HG03196 (cell line): ENCODE results near the gene FAM156B.
"Not testable (repeated sequence)": the region's sequence is repeated elsewhere in the genome, so short reads cannot be mapped to it uniquely, and the experiment has no call there.

ENCODE experiments used
- ATAC-seq: cut with Tn5 transposase; IDR thresholded peaks from one replicate; pipeline ENCODE4 v1.9.1; 2021; ENCODE audit not compliant: unreplicated experiment

The FAM156B gene

GRCh38 chrX:52896855-52897709, at the start of gene FAM156B:
FAM156B (plus strand) TSS chrX:52897330; CDS start chrX:52907226, 9,896 bp downstream.
- ATAC-seq, result peak; percentile 79

- ATAC-seq, result no peak
Measured at GRCh38 chrX:52852110-52852860, 44.8 kb upstream of the FAM156B start.

- not testable (repeated sequence) for ATAC-seq
Measured at GRCh38 chrX:52856991-52857525, 40.1 kb upstream of the FAM156B start.

DNA sequence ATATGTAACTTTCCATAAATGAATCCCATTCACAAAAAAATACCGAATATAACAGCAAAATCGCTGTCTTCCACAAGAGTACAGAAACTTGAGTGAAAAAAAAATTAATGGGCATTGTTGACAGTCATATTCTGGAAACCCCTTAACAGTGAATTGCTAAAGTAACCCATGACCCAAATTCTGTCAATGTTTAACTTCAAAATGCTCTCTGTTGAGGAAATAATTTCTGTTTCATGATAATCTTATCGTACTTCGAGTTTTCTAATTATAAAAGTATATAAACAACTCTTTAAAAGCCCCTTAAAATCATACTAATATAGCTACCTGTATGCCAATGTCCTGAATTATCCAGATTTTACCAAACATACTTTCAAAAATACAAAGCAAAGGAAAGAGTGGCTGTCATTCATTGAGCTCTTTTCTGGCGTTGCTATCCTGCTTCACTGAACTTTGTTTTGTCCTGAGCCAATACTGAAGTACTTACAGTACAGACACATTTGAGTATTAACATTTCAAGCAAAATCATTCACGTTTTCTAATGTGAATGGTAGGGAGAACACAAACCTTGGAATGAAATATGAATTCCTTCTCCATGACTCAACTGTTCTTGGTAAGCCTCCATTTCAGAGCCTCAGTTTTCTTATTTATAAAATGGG, 31.7 kb upstream of the FAM156B start:
- ATAC-seq, result no peak

- ATAC-seq, result no peak
Measured at GRCh38 chrX:52867610-52868348, 29.4 kb upstream of the FAM156B start, which contains the start of gene XAGE3. XAGE3 (minus strand) TSS chrX:52868083; CDS start chrX:52867133, 950 bp downstream.

GRCh38 chrX:52870046-52870445, 27.1 kb upstream of the FAM156B start:
- ATAC-seq, result no peak

DNA sequence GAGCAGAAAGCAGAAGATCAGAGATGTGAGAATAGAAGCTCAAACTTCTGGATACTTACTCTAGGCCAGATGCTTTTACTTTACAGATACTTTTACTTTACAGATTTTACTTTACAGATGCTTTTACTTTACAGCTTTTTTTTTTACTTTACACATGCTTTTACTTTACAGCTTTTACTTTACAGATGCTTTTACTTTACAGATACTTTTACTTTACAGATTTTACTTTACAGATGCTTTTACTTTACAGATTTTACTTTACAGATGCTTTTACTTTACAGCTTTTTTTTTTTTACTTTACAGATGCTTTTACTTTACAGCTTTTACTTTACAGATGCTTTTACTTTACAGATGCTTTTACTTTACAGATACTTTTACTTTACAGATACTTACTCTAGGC, 23.3 kb upstream of the FAM156B start:
- ATAC-seq, result not testable (repeated sequence)

DNA sequence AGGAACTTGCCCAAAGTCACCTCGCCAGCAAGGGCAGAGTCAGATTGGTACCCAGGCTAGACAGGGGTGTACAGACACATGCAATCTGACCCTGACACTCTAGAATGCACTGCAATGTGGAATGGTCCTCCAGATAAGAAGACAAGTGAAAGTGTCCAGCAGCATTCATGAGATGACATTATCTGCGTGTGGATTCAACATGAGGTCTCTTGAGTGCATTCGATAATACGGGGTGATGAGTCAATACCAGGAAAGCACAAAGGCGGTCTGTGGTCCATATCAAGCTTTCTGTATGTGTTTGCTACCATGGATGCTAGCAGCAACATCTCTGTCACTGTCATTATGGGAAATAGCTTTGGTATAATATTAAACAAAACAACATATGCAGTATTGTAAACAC, 22.5 kb upstream of the FAM156B start:
- no peak for ATAC-seq

- not testable (repeated sequence) for ATAC-seq
Measured at GRCh38 chrX:52875436-52875835, 21.7 kb upstream of the FAM156B start.

DNA sequence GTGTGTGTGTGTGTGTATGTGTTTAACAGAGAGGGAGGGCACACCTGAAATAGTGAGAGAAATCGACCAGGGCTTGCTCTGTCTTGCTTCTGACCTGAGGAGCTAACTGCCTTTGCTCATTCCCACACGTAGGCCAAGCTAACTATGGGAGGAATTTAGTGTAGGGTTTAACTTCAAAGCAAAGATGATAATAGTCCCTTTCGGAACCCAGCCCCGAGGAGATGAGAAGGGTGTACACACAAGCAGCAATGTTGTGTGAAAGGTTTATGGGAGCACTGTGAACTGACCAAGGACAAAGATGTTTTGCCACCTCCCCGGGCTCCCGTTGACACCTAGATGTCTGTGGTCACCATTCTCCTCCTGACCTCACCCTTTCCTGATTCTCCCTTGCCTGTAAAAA, 20.7 kb upstream of the FAM156B start:
- ATAC-seq, result not testable (repeated sequence)

DNA sequence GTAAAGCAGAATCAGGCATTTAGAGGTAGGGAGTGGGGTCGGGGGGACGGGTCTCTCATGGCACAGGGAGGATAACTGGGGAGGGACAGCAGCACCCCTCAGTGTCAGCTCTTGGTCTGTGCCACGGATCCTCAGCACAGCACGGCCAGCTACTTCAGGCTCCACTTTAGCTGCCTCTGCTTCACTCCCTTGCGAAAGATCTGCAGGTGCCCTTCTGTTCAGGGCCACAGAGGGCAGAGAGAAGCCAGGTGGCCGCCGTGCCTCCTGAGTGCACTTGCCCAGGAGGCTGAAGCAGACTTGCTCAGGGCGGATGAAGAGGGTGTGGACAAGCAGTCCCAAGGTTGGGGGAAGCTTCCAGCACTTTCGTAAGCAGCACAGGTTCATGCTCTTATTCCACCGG, 9.7 kb upstream of the FAM156B start:
- ATAC-seq, result not testable (repeated sequence)

- ATAC-seq, result not testable (repeated sequence)
Measured at GRCh38 chrX:52888090-52888489, 9.0 kb upstream of the FAM156B start.

GRCh38 chrX:52896438-52896837, 692 bp upstream of the FAM156B start:
- peak; percentile 34 for ATAC-seq

DNA sequence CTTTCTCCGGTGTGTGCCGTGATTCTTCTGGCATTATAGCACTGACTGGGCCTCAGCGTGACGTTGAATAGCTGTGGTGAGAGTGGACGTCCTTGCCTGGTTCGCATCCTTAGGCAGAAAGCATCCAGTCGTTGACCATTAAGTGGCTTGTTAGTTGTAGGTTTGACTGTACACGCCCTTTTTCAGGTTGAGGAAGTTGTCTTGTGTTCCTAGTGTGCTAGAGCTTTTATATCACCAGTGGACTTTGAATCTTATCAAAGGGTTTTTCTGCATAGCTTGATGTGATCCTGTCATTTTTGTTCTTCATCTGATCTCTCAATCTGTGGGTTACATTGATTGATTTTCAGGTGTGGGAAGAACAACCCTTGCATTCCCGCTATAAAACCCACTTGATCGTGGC, 8.4 kb downstream of the FAM156B start:
- not testable (repeated sequence) for ATAC-seq

DNA sequence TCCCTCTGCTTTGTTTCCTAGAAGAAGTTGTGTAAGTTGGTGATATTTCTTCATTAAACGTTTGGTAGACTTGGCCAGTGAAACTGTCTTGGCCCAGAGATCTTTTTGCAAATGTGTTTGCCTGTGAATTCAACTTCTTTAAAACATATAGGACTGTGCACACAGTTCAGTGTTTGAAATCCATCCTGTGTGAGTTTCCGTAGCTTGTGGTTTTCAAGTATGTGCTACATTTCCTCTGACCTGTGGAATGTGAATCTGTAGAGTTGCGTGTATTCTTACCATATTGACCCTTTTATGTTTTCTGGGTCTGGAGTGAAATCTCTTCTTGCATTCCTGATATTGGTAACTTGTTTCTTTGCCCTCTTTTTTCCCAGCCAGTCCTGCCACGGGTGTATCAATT, 8.9 kb downstream of the FAM156B start:
- ATAC-seq, result not testable (repeated sequence)

DNA sequence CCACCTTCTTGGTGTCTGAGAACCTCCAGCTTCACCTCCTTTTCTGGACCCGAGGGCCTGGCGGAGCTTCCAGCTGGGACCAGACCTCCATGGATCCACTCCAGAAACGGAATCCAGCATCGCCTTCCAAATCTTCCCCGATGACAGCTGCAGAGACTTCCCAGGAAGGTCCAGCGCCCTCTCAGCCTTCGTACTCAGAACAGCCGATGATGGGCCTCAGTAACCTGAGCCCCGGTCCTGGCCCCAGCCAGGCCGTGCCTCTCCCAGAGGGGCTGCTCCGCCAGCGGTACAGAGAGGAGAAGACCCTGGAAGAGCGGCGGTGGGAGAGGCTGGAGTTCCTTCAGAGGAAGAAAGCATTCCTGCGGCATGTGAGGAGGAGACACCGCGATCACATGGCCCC, 10.0 kb downstream of the FAM156B start:
- ATAC-seq, result not testable (repeated sequence)

- ATAC-seq, result not testable (repeated sequence)
Measured at GRCh38 chrX:52907900-52908299, 10.8 kb downstream of the FAM156B start.

DNA sequence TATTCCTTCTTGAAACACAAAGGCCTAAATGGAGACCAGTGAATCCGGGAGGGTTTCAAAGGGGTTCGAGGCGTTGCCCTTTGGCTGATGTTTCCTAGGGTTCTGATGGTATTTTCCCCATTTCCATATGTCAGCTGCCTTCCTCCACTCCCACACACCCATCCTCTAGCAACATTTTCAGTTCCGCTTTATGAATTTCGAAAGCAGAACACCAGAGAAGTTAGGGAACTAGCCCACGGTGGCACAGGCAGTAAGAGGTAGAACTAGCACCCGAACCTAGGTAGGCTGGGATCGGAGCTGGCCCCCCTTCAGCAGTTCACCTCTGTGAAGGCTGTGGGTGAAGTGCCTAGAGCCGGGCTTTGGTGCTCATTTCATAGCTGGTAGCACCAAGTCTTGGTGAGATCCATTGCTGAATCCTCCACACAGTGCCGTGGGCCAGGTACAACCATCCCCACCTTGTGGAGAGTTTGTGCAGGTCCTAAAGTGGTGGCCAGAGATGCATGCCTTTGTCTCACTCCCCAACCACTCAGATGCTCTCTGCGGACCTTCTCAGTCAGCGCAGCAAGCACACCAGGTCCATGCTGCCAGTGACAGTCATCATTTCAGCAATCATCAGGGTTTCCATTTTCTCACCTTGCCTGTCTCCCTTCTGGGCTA, 12.3 kb downstream of the FAM156B start:
- ATAC-seq, result not testable (repeated sequence)

GRCh38 chrX:52913681-52914080, 16.6 kb downstream of the FAM156B start:
- ATAC-seq, result not testable (repeated sequence)

GRCh38 chrX:52914704-52915103, 17.6 kb downstream of the FAM156B start:
- not testable (repeated sequence) for ATAC-seq
